Activated CD4-positive, CD25-positive, alpha-beta regulatory T cell treated with anti-CD3 and anti-CD28 coated beads, Interleukin-2, amount 50 U/mL, for 16 hours (primary cell): ENCODE data around the gene SIPA1L3.
"Not testable (repeated sequence)": the region's sequence is repeated elsewhere in the genome, so short reads cannot be mapped to it uniquely, and the experiment has no call there.

Experiments used
- DNase-seq: peaks from one replicate; pipeline ENCODE4 v3.0.0-alpha.2; 2020; ENCODE audit warnings: low read depth, low spot score

The SIPA1L3 gene

GRCh38 chr19:38044267-38045111 lies 137.5 kb downstream of the SIPA1L3 start:
- DNase-seq, result no peak

GRCh38 chr19:38045554-38046253 lies 138.7 kb downstream of the SIPA1L3 start:
- no peak for DNase-seq

GRCh38 chr19:38046254-38047048 lies 139.4 kb downstream of the SIPA1L3 start:
- no peak for DNase-seq

- no peak for DNase-seq
These were observed 140.0 kb downstream of the SIPA1L3 start for GRCh38 chr19:38047049-38047438.

GRCh38 chr19:38047641-38048040 lies 140.6 kb downstream of the SIPA1L3 start:
- no peak for DNase-seq

GRCh38 chr19:38049105-38049649 lies 142.2 kb downstream of the SIPA1L3 start:
- peak; percentile 23 for DNase-seq

- no peak for DNase-seq
These were observed 148.0 kb downstream of the SIPA1L3 start for GRCh38 chr19:38055010-38055409.

- no peak for DNase-seq
These were observed 148.9 kb downstream of the SIPA1L3 start for GRCh38 chr19:38055655-38056521.

GRCh38 chr19:38056646-38057045 lies 149.6 kb downstream of the SIPA1L3 start:
- no peak for DNase-seq

GRCh38 chr19:38057959-38058690 lies 151.1 kb downstream of the SIPA1L3 start:
- no peak for DNase-seq

GRCh38 chr19:38059897-38060296 lies 152.9 kb downstream of the SIPA1L3 start:
- no peak for DNase-seq

GRCh38 chr19:38060331-38060730 lies 153.3 kb downstream of the SIPA1L3 start:
- no peak for DNase-seq

GRCh38 chr19:38061294-38061693 lies 154.3 kb downstream of the SIPA1L3 start:
- no peak for DNase-seq

- DNase-seq, result no peak
These were observed 156.2 kb downstream of the SIPA1L3 start for GRCh38 chr19:38062959-38063761.

- DNase-seq, result no peak
These were observed 156.9 kb downstream of the SIPA1L3 start for GRCh38 chr19:38063928-38064327.

- no peak for DNase-seq
These were observed 157.8 kb downstream of the SIPA1L3 start for GRCh38 chr19:38064661-38065425.

GRCh38 chr19:38065775-38066174 lies 158.8 kb downstream of the SIPA1L3 start:
- not testable (repeated sequence) for DNase-seq

- no peak for DNase-seq
These were observed 161.8 kb downstream of the SIPA1L3 start for GRCh38 chr19:38068826-38069225.

GRCh38 chr19:38070573-38070972 lies 163.6 kb downstream of the SIPA1L3 start:
- DNase-seq, result no peak
